ENCODE results near the gene VIPR2.

Gene VIPR2

GRCh38 chr7:159078193-159078910 is 66.3 kb downstream of the VIPR2 start:
- DNase-seq: no peak
- intact Hi-C loops (cut with DNase I): no loop called here

- no peak for DNase-seq
- intact Hi-C loops (cut with DNase I): no loop called here
Measured at GRCh38 chr7:159076333-159076732, 68.3 kb downstream of the VIPR2 start.

- peak in 2 of 10 donors; percentile 56 to 67 for DNase-seq
- intact Hi-C loops (cut with DNase I): no loop called here
Measured at GRCh38 chr7:159075563-159076238, 69.0 kb downstream of the VIPR2 start.

- no peak for DNase-seq
- intact Hi-C loops (cut with DNase I): no loop called here
Measured at GRCh38 chr7:159071260-159071659, 73.4 kb downstream of the VIPR2 start.

- intact Hi-C loops (cut with DNase I): no loop called here
- no peak for DNase-seq
Measured at GRCh38 chr7:159070431-159071148, 74.1 kb downstream of the VIPR2 start.

GRCh38 chr7:159068893-159069448 is 75.7 kb downstream of the VIPR2 start:
- peak in 1 of 10 donors; percentile 51 for DNase-seq
- intact Hi-C loops (cut with DNase I): no loop called here

GRCh38 chr7:159068488-159068811 is 76.2 kb downstream of the VIPR2 start:
- intact Hi-C loops (cut with DNase I): no loop called here
- peak in 3 of 10 donors; percentile 24 to 84 (median 81) for DNase-seq

GRCh38 chr7:159067576-159068487 is 76.8 kb downstream of the VIPR2 start:
- DNase-seq: no peak
- intact Hi-C loops (cut with DNase I): no loop called here

- intact Hi-C loops (cut with DNase I): no loop called here
- DNase-seq: peak in 1 of 10 donors; percentile 31
Measured at GRCh38 chr7:159066816-159067575, 77.7 kb downstream of the VIPR2 start.

- DNase-seq: peak in 1 of 10 donors; percentile 72
- intact Hi-C loops (cut with DNase I): no loop called here
Measured at GRCh38 chr7:159065852-159066480, 78.7 kb downstream of the VIPR2 start.

- intact Hi-C loops (cut with DNase I): no loop called here
- peak in 1 of 10 donors; percentile 70 for DNase-seq
Measured at GRCh38 chr7:159064816-159065510, 79.7 kb downstream of the VIPR2 start.

GRCh38 chr7:159064121-159064815 is 80.4 kb downstream of the VIPR2 start:
- DNase-seq: peak in 1 of 10 donors; percentile 75
- intact Hi-C loops (cut with DNase I): no loop called here

GRCh38 chr7:159063046-159063840 is 81.4 kb downstream of the VIPR2 start:
- DNase-seq: peak in 1 of 10 donors; percentile 39
- intact Hi-C loops (cut with DNase I): no loop called here

GRCh38 chr7:159062569-159062968 is 82.1 kb downstream of the VIPR2 start:
- DNase-seq: no peak
- intact Hi-C loops (cut with DNase I): no loop called here

GRCh38 chr7:159061674-159062212 is 82.9 kb downstream of the VIPR2 start:
- intact Hi-C loops (cut with DNase I): no loop called here
- DNase-seq: no peak

- intact Hi-C loops (cut with DNase I): no loop called here
- DNase-seq: no peak
Measured at GRCh38 chr7:159061209-159061608, 83.5 kb downstream of the VIPR2 start.

- no peak for DNase-seq
- intact Hi-C loops (cut with DNase I): no loop called here
Measured at GRCh38 chr7:159060440-159060839, 84.2 kb downstream of the VIPR2 start.
